SU-DHL-6 (cell line): Measurements from ENCODE around the gene TEDC1.

Experiments used
- CTCF ChIP-seq: fragments of 200-600 bp; sonication (generic); IDR thresholded peaks from one replicate; pipeline ENCODE4 v1.5.1; 2017; ENCODE audit warnings: antibody characterized with exemption, mild to moderate bottlenecking, low read length, moderate library complexity; ENCODE audit not compliant: insufficient read depth, poor library complexity, severe bottlenecking
- EZH2phosphoT487 ChIP-seq: fragments of 200-600 bp; sonication (generic), shearing (Covaris generic); conservative IDR thresholded peaks from 2 replicates; pipeline ENCODE4 v1.6.1; 2018; ENCODE audit warnings: mild to moderate bottlenecking, antibody characterized with exemption, low read length, moderate library complexity, mixed read lengths

- TF ChIP-seq CTCF (no peak), EZH2phosphoT487 (no peak)
Measured at GRCh38 chr14:105534586-105534985, 43.5 kb downstream of the TEDC1 start.
